ENCODE measurements around the gene FEM1B.

FEM1B gene

DNA sequence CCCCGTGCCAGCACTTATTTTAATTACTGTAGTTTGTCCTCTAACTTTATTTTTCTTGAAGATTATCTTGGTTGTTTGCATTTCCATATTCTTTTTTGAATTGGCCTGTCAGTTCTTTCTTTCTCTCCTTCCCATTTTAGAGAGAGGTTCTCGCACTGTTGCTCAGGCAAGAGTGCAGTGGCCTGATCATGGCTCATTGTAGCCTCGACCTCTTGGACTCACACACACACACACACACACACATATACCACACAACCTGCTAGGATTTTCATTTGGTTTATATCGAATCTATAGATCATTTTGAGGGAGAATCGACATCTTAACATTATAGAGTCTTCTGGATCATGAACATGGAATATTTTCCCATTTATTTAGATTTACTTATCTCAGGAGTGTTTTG is 8.7 kb downstream of the FEM1B start:
- DNase-seq, result no peak

DNA sequence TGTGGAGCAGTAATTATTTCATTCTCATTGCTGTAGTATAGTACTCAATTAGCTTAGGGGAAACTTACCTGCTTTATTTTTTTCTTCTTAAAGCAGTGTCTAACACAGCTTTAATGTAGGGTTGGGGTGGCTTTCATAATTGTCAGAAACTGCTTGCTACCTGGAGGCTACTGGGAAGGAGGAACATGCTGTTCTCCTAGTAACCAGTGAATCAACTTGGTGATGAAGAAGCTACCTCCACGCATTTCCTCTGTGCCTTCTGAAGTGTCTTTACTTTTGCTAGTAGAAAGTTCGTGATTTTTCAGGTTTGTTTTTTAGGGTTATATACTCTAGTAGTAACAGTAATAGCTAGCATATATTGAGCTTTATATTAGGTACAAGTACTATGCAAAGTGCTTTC is 11.5 kb downstream of the FEM1B start:
- DNase-seq, result no peak

DNA sequence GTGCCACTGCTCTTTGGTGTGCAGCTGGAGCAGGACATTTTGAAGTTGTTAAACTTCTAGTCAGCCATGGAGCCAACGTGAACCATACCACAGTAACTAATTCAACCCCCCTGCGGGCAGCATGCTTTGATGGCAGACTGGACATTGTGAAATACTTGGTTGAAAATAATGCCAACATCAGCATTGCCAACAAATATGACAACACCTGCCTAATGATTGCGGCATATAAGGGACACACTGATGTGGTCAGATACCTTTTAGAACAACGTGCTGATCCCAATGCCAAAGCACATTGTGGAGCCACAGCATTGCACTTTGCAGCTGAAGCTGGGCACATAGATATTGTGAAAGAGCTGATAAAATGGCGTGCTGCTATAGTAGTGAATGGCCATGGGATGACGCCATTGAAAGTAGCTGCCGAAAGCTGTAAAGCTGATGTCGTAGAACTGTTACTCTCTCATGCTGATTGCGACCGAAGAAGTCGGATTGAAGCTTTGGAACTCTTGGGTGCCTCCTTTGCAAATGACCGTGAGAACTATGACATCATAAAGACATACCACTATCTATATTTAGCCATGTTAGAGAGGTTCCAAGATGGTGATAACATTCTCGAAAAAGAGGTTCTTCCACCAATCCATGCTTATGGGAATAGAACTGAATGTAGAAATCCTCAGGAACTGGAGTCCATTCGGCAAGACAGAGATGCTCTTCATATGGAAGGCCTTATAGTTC is 12.2 kb downstream of the FEM1B start:
- DNase-seq, result no peak

DNA sequence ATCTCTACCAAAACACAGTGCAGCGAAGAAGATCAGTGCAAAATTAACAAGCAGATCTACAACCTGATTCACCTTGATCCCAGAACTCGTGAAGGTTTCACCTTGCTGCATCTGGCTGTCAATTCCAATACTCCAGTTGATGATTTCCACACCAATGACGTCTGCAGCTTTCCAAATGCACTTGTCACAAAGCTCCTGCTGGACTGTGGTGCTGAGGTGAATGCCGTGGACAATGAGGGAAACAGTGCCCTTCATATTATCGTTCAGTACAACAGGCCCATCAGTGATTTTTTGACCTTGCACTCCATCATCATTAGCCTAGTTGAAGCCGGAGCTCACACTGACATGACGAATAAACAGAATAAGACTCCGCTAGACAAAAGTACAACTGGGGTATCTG is 13.2 kb downstream of the FEM1B start:
- no peak for DNase-seq

DNA sequence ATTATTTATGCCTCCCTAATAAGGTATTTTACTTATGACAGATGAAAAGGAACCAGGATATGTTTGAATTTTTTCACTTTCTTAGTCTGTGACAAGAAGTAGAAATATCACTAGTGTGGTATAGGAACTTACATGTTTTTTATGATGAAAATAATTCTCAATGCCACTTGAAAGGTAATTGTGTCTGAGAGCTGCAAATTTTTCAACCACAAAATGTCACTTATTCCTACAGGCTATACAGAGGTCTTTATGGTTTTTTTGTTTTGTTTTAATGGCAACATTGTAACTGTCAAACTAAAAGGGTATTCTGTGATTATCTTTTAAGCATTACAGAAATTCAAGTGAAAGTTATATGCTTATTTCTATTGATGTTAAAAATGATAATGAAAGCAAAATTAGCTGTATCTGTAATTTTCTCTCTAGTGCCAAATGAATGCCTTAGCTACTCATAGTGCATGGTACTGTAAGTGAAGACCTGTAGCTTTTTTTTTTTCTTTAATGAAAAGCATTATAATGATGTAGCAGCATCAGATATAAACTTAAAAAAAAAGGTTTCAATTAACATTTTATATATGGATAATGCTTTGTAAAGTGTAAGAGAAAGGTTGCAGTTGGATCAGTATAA is 14.7 kb downstream of the FEM1B start:
- no peak for DNase-seq

DNA sequence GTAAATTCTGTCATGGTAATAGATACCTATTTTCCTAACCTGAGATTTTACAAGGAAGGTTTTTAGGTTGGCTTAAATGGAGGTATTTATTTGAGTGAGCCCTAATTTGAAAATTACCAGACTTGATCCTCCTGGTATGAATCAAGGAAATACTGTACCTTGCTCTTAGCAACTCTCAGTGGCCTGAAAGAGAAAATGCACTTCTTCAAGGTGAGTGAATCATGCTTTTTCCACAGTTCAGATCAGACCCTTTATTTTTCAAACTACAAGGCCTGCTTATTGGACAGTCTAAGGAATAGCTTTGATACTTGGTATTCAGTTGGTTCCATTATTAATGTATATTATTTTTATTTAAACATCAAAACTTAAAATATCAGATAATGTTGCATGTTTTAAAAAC is 15.4 kb downstream of the FEM1B start:
- no peak for DNase-seq

DNA sequence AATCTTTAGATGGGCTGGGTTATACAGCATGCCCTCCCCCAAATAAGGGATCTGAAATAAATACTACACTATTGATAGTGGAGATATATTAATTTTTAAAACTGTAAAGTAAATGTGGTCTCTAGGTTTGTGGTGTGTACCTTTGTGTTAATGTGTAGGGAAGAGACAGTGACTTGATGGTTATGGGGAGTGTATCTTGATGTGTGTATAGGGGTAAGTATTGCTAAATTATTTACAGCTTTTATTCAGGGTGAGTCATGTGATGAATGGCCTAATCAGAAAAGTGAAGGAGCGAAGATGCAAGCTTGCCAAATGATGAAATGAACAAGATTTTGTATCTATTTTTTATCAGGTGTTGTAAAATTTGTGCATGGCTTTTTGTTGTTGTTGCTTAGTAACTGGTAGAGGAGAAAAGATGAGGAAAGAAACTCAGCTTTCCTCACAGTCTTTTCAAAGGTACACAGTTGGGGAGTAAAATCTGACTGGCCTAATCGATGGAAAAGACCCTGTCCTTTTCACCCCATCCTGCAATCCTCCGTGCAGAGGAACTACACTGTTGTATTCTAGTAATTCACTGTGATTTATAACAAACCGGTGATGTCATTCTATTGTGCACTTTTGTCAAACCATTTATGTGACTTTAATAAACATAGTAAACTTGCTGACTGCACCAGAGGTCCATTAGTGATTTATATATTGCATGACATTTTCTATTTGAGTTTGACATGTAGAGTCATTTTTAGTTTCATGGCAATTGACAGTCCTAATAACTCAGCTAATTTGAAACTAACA is 17.7 kb downstream of the FEM1B start:
- DNase-seq, result no peak

DNA sequence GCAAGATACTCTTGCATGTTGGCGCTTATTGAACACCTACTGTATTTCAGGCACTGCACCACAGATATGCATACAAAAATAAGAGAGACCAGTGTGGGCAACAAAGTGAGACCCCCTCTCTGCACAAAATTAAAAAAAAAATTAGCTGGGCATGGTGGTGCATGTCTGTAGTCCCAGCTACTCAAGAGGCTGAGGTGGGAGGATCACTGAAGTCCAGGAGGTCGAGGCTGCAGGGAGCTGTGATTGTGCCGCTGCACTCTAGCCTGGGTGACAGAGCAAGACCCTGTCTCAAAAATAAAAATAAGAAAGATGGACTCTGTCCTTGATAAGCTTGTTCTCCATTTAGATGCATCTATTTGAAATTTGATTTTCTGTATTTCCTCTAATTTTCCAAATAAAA is 20.8 kb downstream of the FEM1B start:
- DNase-seq, result no peak

DNA sequence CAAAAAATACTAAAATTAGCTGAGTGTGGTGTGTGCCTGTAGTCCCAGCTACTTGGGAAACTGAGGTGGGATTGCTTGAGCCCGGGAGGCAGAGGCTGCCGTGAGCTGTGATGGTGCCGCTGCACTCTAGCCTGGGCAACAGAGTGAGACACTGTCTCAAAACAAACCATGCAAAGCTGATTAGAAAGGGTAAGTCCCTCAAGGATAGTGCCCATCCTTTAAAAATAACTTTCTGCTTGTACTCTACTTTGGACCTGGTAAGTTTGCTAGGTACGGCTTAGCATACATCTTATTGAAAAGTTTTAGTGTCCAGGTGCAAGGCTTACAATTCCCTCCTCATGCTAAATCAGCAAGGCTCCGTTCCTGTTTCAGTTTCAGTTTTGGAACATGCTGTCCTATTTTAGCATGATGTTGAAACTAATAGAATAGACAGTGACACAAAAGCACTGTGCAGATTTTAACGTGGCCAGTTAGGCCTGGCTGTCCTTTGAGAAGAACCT is 21.4 kb downstream of the FEM1B start:
- no peak for DNase-seq

DNA sequence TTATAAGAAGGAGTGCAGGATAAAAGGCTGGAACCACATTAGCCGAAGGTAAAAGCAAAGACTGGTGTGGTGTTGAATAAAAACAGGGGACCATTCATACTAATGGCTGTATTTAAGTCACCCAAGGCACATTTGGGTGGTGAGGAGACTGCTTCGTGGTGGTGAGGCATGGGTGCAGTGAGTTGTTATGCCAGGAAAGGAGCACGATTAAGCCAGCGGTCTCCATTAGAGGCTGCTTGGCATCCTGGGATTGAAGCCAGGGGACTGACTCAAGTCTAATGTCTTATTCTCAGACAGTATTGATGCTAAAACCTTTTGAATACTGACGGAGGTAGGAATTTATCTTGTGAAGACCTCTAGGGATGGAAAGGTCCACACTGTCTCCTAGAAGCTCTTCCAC is 21.9 kb downstream of the FEM1B start:
- no peak for DNase-seq

DNA sequence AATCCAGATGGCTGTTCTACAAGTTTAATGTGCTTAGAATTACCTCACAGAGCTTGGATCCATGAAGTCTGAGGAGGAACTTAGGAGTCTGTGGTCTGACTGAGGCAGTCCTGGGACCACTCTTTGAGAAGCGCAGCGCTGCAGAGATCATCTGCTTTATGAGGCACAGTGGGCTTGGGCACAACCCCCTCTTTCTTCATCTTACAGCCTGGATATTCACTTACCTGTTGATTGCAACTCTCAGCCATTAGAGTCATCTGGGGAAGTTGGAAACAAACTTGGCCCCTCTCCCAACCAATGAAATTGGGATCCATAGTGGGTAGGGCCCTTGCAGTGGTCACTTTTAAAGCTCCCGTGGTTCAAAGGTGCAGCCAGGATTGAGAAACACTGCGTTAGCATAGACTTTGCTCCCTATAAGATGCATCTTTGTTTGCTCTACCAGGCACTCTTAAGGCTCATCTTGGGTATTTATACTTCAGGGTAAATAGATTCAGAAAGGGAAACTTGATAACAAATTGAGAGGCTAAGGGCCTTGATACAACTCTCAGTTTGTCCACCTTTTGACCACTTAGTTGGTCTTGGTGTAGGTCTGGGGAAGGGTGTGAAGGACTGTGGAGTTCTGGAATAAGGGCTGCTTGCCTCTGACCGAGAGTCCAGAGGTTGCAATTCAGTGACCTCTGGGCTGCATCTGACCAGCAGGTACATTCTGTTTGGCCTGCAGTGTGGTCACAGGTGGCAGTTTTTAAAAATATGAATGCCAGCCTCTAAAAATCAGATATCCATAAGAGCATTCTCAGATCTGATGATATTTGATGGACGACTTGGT is 22.8 kb downstream of the FEM1B start:
- no peak for DNase-seq

DNA sequence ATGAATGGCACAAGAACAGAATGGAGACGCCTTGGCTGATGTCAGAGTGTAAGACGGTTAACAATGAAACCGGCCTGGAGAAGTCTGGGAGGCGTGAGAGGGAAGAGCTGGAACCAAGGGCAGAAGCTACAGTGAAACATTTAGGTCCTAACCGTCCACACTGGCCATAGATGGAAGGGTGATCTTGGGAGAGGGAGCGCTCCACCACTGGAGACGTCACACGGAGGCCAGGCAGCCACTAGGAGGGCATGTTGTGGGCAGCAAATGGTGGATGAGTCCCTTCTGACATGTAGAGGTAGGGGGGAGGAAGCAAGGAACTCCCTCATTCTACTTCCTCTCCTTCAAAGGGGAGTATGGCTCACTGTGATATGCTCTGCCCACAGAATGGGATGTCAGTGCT is 23.8 kb downstream of the FEM1B start:
- DNase-seq, result no peak

DNA sequence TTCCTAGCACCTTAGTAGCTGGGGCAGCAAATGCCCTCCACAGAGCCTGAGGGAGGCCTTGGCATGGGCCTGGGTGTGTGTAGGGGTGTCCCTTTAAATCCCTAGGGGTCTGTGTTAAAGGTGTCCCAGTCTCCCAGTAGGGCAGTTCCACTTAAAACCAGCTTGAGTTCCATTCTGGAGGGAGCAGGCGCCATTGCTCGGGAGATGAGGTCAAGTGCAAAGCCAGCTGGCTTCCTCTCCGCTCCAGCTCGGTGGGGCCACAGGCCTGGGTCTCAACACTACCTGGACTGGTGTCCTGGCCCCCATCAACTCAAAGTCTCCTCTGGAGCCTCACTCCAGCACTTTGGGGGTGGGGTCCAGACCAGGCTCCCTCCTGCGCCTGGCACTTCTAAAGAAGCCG is 25.2 kb downstream of the FEM1B start:
- DNase-seq, result no peak

DNA sequence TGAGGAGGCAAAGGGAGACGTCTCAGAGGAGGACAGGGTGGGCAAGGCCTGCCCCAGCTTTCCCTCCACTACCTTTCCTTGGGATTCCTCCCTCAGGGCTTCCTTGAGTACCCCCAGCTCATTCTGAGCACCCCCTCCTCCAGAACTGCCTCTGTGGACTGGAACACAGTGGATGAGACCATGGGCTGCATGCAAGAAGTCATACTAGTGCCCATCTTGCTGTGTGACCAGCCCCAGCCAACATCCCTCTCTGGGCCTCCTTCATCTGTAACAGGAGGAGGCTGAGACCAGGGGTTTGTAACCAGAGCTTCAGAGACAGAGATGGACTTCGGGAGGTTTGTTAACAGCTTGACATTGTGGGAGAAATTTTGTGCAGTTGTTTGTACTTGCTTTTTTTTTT is 25.6 kb downstream of the FEM1B start:
- no peak for DNase-seq

DNA sequence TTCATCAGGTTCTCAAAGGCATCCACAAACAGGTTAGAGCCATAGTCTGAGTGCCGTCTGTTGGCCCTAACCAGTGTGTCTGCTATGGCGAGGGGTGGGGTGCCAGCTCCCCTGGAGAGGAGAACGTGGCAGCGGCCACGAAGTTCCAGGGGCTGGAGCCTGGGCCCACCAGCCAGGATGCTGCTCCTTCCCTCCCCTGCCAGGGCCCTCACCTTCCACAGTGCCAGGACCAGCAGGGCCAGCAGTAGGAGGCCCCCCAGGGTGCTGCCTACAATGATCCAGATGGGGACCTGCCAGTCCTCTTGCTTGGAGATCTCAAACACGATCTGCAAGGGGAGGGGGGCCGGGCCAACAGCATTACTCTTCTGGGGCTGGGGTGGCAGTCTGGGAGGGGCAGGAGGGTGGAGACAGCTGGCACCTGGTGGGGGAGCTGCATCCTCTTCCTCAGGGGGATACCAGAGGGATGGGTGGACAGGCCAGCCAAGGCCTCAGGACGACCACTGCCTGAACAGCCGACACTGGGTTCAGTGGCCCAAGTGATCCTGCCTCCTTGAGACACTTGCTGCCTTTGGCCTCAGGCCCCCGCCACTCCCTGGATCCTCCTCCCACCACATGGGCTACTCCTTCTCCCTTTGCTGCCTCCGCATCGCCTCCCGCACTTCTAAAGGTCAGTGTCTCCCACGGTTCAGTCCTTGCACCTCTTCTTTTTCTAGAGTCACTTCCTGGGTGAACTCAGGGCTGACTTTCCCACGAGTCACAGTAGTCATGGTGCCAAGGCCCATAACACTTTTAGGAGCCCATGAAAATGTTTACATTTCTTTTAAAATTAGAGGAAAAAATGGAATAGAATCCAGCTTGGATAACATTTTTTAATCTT is 26.3 kb downstream of the FEM1B start:
- no peak for DNase-seq

DNA sequence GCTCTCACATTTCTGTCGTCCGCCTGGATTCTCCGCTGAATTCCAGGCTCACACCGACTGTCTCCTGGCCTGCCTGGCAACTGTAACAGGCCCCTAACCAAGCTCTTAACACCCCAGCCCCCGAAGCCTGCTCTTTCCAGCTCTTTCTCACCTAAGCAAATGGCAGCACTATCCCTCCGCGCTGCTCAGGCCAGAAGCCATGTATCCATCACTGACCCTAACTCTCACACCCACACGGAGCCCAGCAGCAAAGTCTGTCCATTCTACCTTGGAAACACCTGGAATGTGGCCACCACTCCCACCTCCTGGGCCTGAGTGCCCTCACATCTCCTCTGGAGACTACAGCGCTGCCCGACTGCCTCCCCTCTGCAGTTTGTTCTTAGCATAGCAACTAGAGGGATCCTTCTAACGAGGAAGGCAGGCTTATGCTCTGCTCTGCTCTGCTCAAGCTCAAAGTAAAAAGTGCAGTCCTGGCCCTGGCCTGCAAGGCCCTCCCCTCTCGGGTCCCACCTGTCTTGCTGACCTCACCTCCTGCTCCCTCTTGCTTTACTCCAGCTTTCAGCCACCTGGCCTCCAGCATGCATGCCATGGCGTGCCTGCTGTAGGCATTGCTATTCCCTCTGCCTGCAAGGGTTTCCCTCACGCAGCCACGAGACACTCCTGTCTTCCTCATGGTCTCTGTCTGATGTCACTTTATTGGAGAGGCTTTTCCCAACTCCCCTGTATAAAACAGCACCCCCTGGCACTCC is 27.2 kb downstream of the FEM1B start:
- DNase-seq, result no peak

DNA sequence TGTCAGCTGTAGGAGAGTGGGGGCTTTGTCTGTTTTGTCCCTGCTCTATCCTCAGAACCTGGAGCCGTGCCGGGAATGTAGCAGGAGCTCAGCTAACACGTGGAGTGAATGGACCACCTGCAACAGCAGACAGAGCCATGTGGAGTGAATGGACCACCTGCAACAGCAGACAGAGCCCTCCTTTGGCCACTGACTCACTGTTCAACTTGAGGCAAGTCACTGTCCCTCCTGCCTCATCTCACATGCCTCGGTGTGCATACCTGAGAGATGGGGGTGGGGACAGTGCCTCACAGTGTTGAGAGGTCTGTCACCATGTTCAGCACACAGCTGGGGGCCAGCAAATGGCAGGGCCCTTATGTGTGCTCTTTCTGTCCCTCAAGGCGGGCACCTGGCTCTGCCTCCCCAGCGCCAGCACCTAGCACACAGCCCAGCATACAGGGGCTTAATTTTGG is 27.9 kb downstream of the FEM1B start:
- DNase-seq, result no peak

DNA sequence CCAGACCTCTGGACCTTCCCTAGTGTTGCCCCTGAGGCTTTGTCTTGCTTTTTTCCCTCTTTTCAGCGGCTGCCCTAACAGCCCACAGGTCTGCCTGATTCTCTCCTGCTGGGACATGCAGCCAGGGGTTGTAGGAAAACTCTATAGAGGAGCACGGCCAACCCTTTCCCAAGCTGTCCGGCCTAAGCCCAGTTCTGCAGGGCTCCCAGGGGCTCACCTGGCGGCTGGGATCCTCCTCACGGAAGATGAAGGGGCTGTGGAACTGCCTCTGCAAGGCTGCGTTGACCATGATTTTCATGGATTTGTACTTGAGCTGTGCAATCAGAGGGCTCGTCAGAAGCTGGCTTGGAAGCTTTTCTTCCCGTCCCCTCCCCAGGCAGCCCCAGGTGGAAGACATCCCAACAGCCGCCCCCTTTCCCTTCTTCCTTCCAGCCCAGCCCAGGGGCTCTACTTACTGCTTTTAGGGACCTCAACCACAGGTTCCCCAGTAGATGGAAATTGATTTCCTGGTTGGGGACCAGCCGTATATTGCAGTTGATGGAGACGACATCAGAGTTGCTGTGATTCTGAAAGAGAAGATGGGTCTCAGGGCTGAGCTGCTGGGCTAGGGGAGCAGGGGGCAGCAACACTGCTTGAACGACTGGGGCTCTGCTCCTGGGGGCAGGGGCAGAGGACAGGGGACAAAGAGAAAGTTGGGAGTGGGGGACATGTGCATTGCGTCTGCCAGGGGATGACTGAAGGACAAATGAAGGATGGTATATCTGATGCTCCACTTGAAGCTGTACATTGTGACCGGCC is 29.8 kb downstream of the FEM1B start:
- no peak for DNase-seq

DNA sequence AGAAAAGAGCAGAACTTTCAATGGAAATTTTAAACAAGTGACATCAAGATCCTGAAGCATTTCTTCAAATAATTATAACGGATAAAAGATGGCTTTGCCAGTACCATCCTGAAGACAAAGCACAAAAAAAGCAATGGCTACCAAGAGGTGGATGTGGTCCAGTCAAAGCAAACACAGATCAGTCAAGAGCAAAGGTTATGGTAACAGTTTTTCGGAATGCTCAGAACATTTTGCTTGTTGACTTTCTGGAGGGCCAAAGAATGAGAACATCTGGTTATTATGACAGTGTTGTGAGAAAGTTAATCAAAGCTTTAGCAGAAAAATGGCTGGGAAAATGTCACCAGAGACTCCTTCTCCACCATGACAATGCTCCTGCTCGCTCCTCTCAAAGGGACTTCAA is 31.5 kb downstream of the FEM1B start:
- DNase-seq, result no peak

DNA sequence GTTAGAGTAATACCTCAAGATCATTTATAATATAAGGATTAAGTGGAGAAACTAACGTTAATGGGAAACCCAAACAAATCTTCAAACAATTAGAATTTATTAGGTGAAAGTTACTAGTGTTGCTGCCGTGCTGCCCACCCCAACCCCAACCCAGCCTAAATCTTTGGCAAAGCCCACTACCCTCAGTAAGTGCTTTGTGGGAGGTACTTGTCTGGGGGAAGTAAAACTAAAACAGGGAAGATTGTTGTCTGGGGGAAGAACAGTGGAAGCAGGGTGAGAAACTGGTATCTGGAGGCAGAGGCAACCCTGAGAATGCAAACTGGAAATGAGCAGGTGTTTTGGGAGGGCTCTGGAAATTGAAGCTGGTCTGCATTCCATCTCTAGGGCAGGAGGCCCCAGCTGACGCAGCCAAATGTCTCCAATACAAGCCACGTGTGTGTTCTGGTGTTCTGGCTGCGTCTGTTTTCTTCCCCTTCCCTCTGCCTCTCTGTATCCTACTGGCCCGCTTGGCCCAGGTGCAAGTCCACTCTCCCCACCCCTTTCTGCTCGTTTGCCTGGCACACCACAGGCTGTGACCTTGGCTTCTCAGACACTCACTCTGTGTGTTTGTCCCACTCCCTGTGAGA is 32.7 kb downstream of the FEM1B start:
- no peak for DNase-seq

Measured in GF-D8 (cell line).